ENCODE results near the gene APEH. TPM values are rescaled to one million over a fixed set of nuclear protein-coding genes. Genes with fewer than 3 reads are reported as not detected.

The APEH gene
- total RNA-seq, 1 donor from 2014 or later, result 113 TPM

GRCh38 chr3:49662720-49663413 lies 11.3 kb upstream of the APEH start:
- Mint-ChIP-seq H3K4me1 (no peaks in the 10 kb centered on the region), H3K27me3 (no peaks in the 10 kb centered on the region), H3K36me3 (ENCODE audit: low read depth) (no peaks in the 10 kb centered on the region), H3K4me3 (no peak overlapping the region), H3K9me3 (no peaks in the 10 kb centered on the region), H3K27ac (no peak overlapping the region)
- POLR2A ChIA-PET, result no interaction called here
- no peak for TF ChIP-seq CTCF (IDR thresholded peaks at IDR 0.05)
- CTCF ChIA-PET, result interaction anchor here (1.4 kb wide), 1 partner anchor 123 kb away, joined by 3 read pairs; no protein-coding TSS in a partner anchor
- intact Hi-C loops (cut with micrococcal nuclease), result no loop called here
- DNase-seq, result no peak
- no peak for ATAC-seq (ENCODE audit: low read depth)

- no peak for TF ChIP-seq CTCF (IDR thresholded peaks at IDR 0.05)
- H3K27me3 Mint-ChIP-seq, result no peaks in the 10 kb centered on the region
- H3K4me3 Mint-ChIP-seq, result no peak overlapping the region
- ChIA-PET POLR2A (interaction anchor here (0.7 kb wide), 1 partner anchor 124 kb away, joined by 3 read pairs; no protein-coding TSS in a partner anchor), CTCF (interaction anchor here (3.1 kb wide), 1 partner anchor 124 kb away, joined by 7 read pairs; no protein-coding TSS in a partner anchor)
- no peaks in the 10 kb centered on the region for H3K4me1 Mint-ChIP-seq
- DNase-seq (no peak), ATAC-seq (ENCODE audit: low read depth) (no peak)
- no peak overlapping the region for H3K27ac Mint-ChIP-seq
- intact Hi-C loops (cut with micrococcal nuclease), result no loop called here
- no peaks in the 10 kb centered on the region for H3K36me3 Mint-ChIP-seq (ENCODE audit: low read depth)
- H3K9me3 Mint-ChIP-seq, result no peaks in the 10 kb centered on the region
Measured at GRCh38 chr3:49663831-49664230, 10.3 kb upstream of the APEH start.

GRCh38 chr3:49664300-49664699 lies 9.9 kb upstream of the APEH start:
- DNase-seq, result no peak
- Mint-ChIP-seq H3K4me3 (no peak overlapping the region), H3K27me3 (no peaks in the 10 kb centered on the region), H3K27ac (no peak overlapping the region), H3K36me3 (ENCODE audit: low read depth) (no peaks in the 10 kb centered on the region), H3K9me3 (no peaks in the 10 kb centered on the region), H3K4me1 (no peaks in the 10 kb centered on the region)
- intact Hi-C loops (cut with micrococcal nuclease), result no loop called here
- ChIA-PET CTCF (interaction anchor here (3.1 kb wide), 1 partner anchor 125 kb away, joined by 7 read pairs; no protein-coding TSS in a partner anchor), POLR2A (interaction anchor here (0.7 kb wide), 1 partner anchor 125 kb away, joined by 3 read pairs; no protein-coding TSS in a partner anchor)
- TF ChIP-seq CTCF (IDR thresholded peaks at IDR 0.05), result no peak
- ATAC-seq (ENCODE audit: low read depth), result no peak

GRCh38 chr3:49665822-49666519 lies 8.2 kb upstream of the APEH start:
- DNase-seq (no peak), ATAC-seq (ENCODE audit: low read depth) (no peak)
- Mint-ChIP-seq H3K4me3 (no peak overlapping the region), H3K36me3 (ENCODE audit: low read depth) (no peaks in the 10 kb centered on the region), H3K9me3 (no peaks in the 10 kb centered on the region), H3K4me1 (no peaks in the 10 kb centered on the region), H3K27me3 (no peaks in the 10 kb centered on the region), H3K27ac (no peak overlapping the region)
- intact Hi-C loops (cut with micrococcal nuclease), result no loop called here
- ChIA-PET CTCF (interaction anchor here (3.1 kb wide), 1 partner anchor 126 kb away, joined by 7 read pairs; no protein-coding TSS in a partner anchor), POLR2A (no interaction called here)
- TF ChIP-seq CTCF (IDR thresholded peaks at IDR 0.05), result no peak

- H3K27me3 Mint-ChIP-seq, result no peaks in the 10 kb centered on the region
- no peaks in the 10 kb centered on the region for H3K36me3 Mint-ChIP-seq (ENCODE audit: low read depth)
- ATAC-seq (ENCODE audit: low read depth), result no peak
- no peak overlapping the region for H3K27ac Mint-ChIP-seq
- no peak for DNase-seq
- TF ChIP-seq CTCF (IDR thresholded peaks at IDR 0.05), result no peak
- H3K4me1 Mint-ChIP-seq, result no peaks in the 10 kb centered on the region
- no peaks in the 10 kb centered on the region for H3K9me3 Mint-ChIP-seq
- H3K4me3 Mint-ChIP-seq, result no peak overlapping the region
- CTCF ChIA-PET, result interaction anchor here (3.1 kb wide), 1 partner anchor 127 kb away, joined by 7 read pairs; no protein-coding TSS in a partner anchor
- intact Hi-C loops (cut with micrococcal nuclease), result no loop called here
- POLR2A ChIA-PET, result no interaction called here
Measured at GRCh38 chr3:49666592-49666991, 7.6 kb upstream of the APEH start.

All from activated B cell treated with CpG ODN at 0.5 μM for 24 hours (primary cell).